Activated B cell treated with CpG ODN at 0.5 μM for 24 hours (primary cell): ENCODE measurements around the gene SORL1. TPM values are rescaled to one million over a fixed set of nuclear protein-coding genes. Genes with fewer than 3 reads are reported as not detected.

Experiments
- ATAC-seq: fragments of 200-7000 bp; cut with Tn5 transposase; one replicate; pipeline ENCODE4 v1.10.0; 2021; ENCODE audit warnings: low read depth, mild to moderate bottlenecking, moderate library complexity
- CTCF ChIA-PET: fragments of 350-600 bp; sonication (Branson Sonifier 250); formaldehyde crosslinking; loops from one replicate; lab custom pipeline; 2021; ENCODE audit warnings: antibody characterized with exemption; lab: Charles Lee
- POLR2A ChIA-PET: fragments of 350-600 bp; sonication (Branson Sonifier 250); formaldehyde crosslinking; loops from one replicate; lab custom pipeline; 2021; ENCODE audit warnings: antibody characterized with exemption; lab: Charles Lee
- DNase-seq: peaks from one replicate; pipeline ENCODE4 v3.0.0; 2022
- H3K27ac Mint-ChIP-seq: one replicate; pipeline ENCODE4 v1.8.0; 2020; ENCODE audit warnings: mixed read lengths
- H3K27me3 Mint-ChIP-seq: one replicate; pipeline ENCODE4 v1.8.0; 2021; ENCODE audit warnings: mixed read lengths
- H3K36me3 Mint-ChIP-seq: one replicate; pipeline ENCODE4 v1.8.0; 2021; ENCODE audit warnings: low read depth, mixed read lengths
- H3K4me1 Mint-ChIP-seq: one replicate; pipeline ENCODE4 v1.8.0; 2021; ENCODE audit warnings: mixed read lengths
- H3K4me3 Mint-ChIP-seq: one replicate; pipeline ENCODE4 v1.8.0; 2020; ENCODE audit warnings: mild to moderate bottlenecking, mixed read lengths
- H3K9me3 Mint-ChIP-seq: one replicate; pipeline ENCODE4 v1.8.0; 2020; ENCODE audit warnings: mixed read lengths
- intact Hi-C: fragments of 100-400 bp; cut with micrococcal nuclease; formaldehyde crosslinking; loops from one replicate; pipeline ENCODE4 v1.15.1; 2024
- total RNA-seq: library from RNA; stranded (reverse); gene quantifications from 2 replicates; pipeline ENCODE4 v1.2.3, GENCODE V29; 2022
- TF ChIP-seq, protein P1 (sequence below): fragments of 200-600 bp; IDR thresholded peaks from one replicate; pipeline ENCODE4 v1.8.0; 2022; ENCODE audit warnings: antibody characterized with exemption, mild to moderate bottlenecking

Gene SORL1
- total RNA-seq, 1 donor from 2014 or later = 180 TPM

DNA sequence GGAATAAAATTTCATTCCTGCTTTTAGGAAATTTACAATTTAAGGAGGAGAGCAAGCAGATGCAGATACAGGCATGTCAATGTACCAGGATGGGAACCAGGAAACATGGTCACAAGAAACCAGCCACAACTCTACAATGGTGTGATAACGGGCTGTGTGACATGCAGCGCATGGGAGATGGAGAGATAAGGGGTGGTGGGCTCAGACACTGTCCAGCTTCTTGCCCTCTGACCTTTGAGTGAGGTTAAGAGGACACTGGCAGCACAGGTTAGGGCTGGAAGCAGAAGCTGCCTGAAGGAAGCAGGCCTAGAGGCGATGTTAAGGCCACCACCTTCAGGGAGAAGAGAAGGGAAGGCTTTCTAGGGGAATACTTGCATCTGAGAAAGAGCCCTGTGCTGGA is 3.0 kb downstream of the SORL1 start:
- Mint-ChIP-seq H3K4me3 (no peak overlapping the region), H3K36me3 (peaks cover 41% of the 10 kb centered on the region), H3K27me3 (no peaks in the 10 kb centered on the region), H3K27ac (peak overlapping the region; percentile 95), H3K4me1 (peaks cover 79% of the 10 kb centered on the region), H3K9me3 (no peaks in the 10 kb centered on the region)
- TF ChIP-seq, protein P1, sequence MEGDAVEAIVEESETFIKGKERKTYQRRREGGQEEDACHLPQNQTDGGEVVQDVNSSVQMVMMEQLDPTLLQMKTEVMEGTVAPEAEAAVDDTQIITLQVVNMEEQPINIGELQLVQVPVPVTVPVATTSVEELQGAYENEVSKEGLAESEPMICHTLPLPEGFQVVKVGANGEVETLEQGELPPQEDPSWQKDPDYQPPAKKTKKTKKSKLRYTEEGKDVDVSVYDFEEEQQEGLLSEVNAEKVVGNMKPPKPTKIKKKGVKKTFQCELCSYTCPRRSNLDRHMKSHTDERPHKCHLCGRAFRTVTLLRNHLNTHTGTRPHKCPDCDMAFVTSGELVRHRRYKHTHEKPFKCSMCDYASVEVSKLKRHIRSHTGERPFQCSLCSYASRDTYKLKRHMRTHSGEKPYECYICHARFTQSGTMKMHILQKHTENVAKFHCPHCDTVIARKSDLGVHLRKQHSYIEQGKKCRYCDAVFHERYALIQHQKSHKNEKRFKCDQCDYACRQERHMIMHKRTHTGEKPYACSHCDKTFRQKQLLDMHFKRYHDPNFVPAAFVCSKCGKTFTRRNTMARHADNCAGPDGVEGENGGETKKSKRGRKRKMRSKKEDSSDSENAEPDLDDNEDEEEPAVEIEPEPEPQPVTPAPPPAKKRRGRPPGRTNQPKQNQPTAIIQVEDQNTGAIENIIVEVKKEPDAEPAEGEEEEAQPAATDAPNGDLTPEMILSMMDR = no peak
- ChIA-PET POLR2A (no interaction called here), CTCF (no interaction called here)
- DNase-seq (no peak), ATAC-seq (no peak)
- intact Hi-C loops = loop anchor here (10.0 kb wide), 1 partner anchor 1610 kb away; the partner anchor contains the start of gene HSPA8

DNA sequence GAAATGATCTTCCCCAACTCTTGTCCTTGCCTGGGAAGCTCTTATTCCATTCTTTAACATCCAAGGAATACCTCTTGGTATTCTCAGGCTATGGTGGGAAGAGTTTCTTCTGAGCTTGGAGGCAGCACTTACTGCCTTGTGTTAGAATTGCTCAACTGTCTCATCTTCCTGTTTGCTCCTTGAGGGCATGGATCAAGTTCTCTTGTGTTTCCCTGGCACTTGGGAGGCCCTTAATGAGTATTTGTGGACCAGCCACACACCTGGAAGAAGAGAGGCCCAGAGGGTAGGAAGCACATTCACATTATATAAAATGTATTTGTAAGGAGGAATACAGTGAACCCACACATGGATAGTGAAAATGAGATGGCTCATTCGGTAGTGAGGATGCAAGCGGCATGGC is 4.0 kb downstream of the SORL1 start:
- ATAC-seq (no peak), DNase-seq (no peak)
- Mint-ChIP-seq H3K4me3 (peak overlapping the region; percentile 33), H3K36me3 (peaks cover 41% of the 10 kb centered on the region), H3K27ac (peak overlapping the region; percentile 95), H3K9me3 (no peaks in the 10 kb centered on the region), H3K4me1 (peaks cover 77% of the 10 kb centered on the region), H3K27me3 (no peaks in the 10 kb centered on the region)
- POLR2A ChIA-PET = interaction anchor here (0.7 to 1.6 kb wide), 5 partner anchors 9 to 26 kb away, joined by 3 to 10 read pairs (median 4); no protein-coding TSS in a partner anchor
- TF ChIP-seq, protein P1 = no peak
- intact Hi-C loops = loop anchor here (10.0 kb wide), 1 partner anchor 1609 kb away; the partner anchor contains the start of gene HSPA8
- CTCF ChIA-PET = interaction anchor here (1.1 to 1.6 kb wide), 3 partner anchors 88 to 136 kb away, joined by 3 to 4 read pairs (median 4); no protein-coding TSS in a partner anchor

DNA sequence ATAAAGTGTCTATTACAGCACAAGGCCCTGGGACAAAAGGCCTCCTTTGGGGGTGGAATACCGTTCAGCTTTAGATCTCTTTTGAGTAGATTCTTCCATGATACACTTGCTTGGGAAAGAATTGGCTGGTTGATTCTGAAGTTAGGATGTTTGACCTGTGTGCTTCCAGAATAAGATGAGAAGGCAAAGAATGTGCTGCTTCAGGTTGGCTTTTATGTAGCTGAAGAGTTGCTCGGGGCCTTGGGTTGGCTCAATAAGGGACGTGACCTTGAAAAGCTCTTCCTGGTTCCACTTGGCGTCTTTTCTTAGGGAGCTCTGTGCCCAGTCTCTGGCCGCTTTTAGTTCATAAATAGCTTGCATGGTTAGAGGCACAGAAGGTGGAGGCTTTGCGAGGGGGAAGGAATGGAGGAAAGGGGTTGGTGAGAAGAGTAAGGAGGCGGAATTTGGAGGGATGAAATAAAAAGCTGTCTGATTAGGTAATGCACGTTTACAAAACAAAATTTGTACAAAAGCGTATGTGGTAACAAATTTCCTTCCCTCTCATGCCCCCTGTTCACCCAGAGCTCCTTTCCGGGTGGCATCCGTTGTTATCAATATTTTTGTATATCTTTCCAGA is 4.8 kb downstream of the SORL1 start:
- ATAC-seq (no peak), DNase-seq (no peak)
- POLR2A ChIA-PET = interaction anchor here (0.7 to 1.6 kb wide), 6 partner anchors 10 to 30 kb away, joined by 3 to 10 read pairs (median 4); no protein-coding TSS in a partner anchor
- CTCF ChIA-PET = interaction anchor here (0.8 to 1.6 kb wide), 5 partner anchors 10 to 137 kb away, joined by 3 to 4 read pairs (median 4); no protein-coding TSS in a partner anchor
- Mint-ChIP-seq H3K36me3 (peaks cover 41% of the 10 kb centered on the region), H3K4me3 (no peak overlapping the region), H3K4me1 (peaks cover 78% of the 10 kb centered on the region), H3K9me3 (no peaks in the 10 kb centered on the region), H3K27me3 (no peaks in the 10 kb centered on the region), H3K27ac (peak overlapping the region; percentile 65)
- intact Hi-C loops = loop anchor here (10.0 kb wide), 1 partner anchor 1608 kb away; the partner anchor contains the start of gene HSPA8
- TF ChIP-seq, protein P1 = no peak

DNA sequence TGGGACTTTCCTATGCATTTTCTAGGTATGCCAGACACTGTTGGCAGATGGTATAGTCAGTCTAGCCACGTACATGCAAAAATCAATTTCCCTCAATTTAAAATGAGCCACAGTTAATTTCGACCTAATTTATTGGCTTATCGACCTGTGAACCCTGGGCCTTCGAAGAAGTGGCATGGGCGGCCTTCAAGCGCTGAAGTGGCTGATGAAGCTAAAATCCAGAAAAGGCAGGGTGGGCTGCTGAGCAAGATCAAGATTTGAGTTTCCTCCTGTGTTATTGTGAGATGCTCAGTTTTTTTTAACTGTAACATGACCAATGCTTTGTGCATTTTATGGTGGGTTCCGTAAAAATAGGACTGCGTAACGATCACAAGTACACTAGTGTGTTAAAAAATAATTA is 6.4 kb downstream of the SORL1 start:
- no peak for DNase-seq
- CTCF ChIA-PET = interaction anchor here (1.4 kb wide), 1 partner anchor 8 kb away, joined by 3 read pairs; no protein-coding TSS in a partner anchor
- Mint-ChIP-seq H3K27ac (no peak overlapping the region), H3K36me3 (peaks cover 35% of the 10 kb centered on the region), H3K4me1 (peaks cover 83% of the 10 kb centered on the region), H3K4me3 (no peak overlapping the region), H3K9me3 (no peaks in the 10 kb centered on the region), H3K27me3 (no peaks in the 10 kb centered on the region)
- no peak for ATAC-seq
- intact Hi-C loops = loop anchor here (10.0 kb wide), 1 partner anchor 1606 kb away; the partner anchor contains the start of gene HSPA8
- TF ChIP-seq, protein P1 = no peak
- POLR2A ChIA-PET = no interaction called here
